ENCODE data around the gene ITPR1. TPM values are rescaled to one million over a fixed set of nuclear protein-coding genes. Genes with fewer than 3 reads are reported as not detected.
A peak's percentile ranks its signal among the peaks of the same experiment; 100 is the strongest.

The ITPR1 gene
- total RNA-seq, 4 donors from 2014 or later: 15.3 to 50.2 (median 28.7) TPM

DNA sequence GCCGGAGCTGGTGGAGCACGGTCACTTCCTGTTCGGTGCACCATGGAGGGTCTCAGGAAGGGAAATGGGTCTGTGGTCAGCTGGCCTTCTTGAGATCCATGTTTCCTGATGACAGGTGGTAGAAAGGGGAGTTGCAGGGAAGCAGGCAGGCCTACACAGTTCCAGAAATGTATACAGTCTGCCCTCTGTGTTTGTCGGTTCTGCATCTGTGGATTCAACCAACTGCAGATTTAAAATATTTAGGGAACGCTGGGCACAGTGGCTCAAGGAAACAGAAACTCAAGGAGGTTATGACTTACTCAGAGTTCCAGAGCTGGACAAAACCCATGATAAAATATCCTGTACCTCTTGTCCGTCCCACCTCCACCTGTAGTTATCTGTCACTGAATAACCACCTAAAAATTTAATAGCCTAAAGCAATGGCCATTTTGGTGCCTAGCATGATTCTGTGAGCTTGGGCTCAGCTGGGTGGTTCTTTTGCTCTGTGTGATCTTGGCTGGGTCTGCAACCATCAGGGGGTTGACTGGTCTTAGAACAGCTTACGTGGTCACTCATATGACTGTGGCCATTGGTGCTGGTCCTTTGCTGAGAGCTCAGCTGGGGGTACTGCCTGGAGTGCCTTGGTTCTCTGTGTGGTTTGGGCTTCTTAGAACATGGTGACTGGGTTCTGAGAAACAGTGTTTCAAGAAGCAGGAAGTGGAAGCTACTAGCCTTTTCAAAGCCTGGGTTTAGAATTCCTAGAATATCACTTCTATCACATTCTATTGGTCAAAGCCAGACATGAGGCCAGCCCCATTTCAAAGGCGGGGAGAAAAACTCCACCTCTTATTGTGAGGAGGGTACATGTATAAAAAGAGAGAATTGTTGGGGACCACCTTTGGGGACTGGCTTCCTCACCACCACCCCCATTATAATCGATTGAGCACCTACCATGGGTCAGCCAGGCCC, 246.4 kb downstream of the ITPR1 start:
- H3K4me3 ChIP-seq: no peak overlapping the region
- peak overlapping the region in 2 of 4 donors; percentile 70 to 72 for H3K27ac ChIP-seq
- DNase-seq: no peak
- intact Hi-C loops (cut with DNase I; ENCODE audit: low total_unique reads): no loop called here
- no peaks in the 10 kb centered on the region for H3K36me3 ChIP-seq
- H3K4me1 ChIP-seq: peaks cover 18 to 37% (median 19%) of the 10 kb centered on the region in 4 donors
- in situ Hi-C loops (cut with MboI; ENCODE audit: low pct_ligation_motif_present in 1 of 4, low pct_unique_long_range_greater_than_20kb in 1 of 4, low sequenced_read_pairs in 3 of 4): no loop called here
- TF ChIP-seq CTCF (IDR thresholded peaks at IDR 0.05) (no peak), POLR2AphosphoS5 (IDR thresholded peaks at IDR 0.05) (no peak), POLR2A (IDR thresholded peaks at IDR 0.05) (no peak), EP300 (IDR thresholded peaks at IDR 0.05; ENCODE audit: low read depth) (no peak)
- WGBS, 2 donors (ENCODE audit: low coverage in 1 of 2): 74 to 85% methylated on average over 5 to 9 of the region's 9 CpGs
- no peaks in the 10 kb centered on the region for H3K27me3 ChIP-seq
- no peaks in the 10 kb centered on the region for H3K9me3 ChIP-seq

DNA sequence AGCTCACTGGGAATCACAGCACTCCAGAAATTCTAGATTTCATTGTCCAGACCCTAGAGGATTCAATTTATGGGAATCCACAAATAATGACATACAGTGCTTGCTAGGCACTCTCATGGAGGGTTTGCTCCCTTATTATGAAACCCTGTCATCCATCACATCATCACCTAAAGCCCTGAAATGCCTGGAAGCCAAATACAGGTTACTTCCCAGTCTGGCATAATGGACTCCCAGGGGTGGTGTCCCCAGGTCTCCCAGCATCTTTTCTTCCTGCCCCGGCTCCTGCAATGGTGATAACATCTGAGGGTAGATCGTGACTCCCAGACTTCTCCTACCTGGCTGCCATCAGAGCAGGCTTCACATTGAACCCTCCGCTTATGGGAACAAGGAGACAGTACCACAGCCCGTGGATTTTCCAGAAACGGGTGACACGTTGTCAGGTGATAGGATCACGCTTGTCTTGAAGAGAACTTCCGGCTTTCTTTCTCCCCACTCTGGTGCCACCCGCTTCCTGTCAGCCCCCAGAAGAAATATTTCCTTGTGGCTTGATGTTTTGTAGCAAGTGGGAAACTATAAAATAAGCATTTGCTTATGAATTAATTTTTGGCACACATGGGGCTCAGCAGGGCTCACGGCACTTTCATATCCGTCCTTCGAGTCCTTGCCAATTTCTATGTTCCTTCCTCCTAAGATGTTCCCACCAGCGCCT, 247.4 kb downstream of the ITPR1 start:
- no peaks in the 10 kb centered on the region for H3K27me3 ChIP-seq
- H3K4me1 ChIP-seq: peaks cover 18 to 39% (median 20%) of the 10 kb centered on the region in 4 donors
- TF ChIP-seq CTCF (IDR thresholded peaks at IDR 0.05) (no peak), EP300 (IDR thresholded peaks at IDR 0.05; ENCODE audit: low read depth) (no peak), POLR2A (IDR thresholded peaks at IDR 0.05) (no peak), POLR2AphosphoS5 (IDR thresholded peaks at IDR 0.05) (no peak)
- no peak overlapping the region for H3K4me3 ChIP-seq
- H3K27ac ChIP-seq: peak overlapping the region; percentile 70 to 82 (median 72)
- no peak for DNase-seq
- in situ Hi-C loops (cut with MboI; ENCODE audit: low pct_ligation_motif_present in 1 of 4, low pct_unique_long_range_greater_than_20kb in 1 of 4, low sequenced_read_pairs in 3 of 4) (no loop called here), intact Hi-C loops (cut with DNase I; ENCODE audit: low total_unique reads) (no loop called here)
- no peaks in the 10 kb centered on the region for H3K9me3 ChIP-seq
- 59 to 76% methylated on average over 7 to 13 of the region's 13 CpGs for WGBS, 2 donors (ENCODE audit: low coverage in 1 of 2)
- H3K36me3 ChIP-seq: no peaks in the 10 kb centered on the region

GRCh38 chr3:4741106-4741403, 247.9 kb downstream of the ITPR1 start:
- H3K27ac ChIP-seq: peak overlapping the region; percentile 70 to 82 (median 72)
- no peaks in the 10 kb centered on the region for H3K36me3 ChIP-seq
- 51 to 60% methylated on average over 3 of the region's 3 CpGs for WGBS, 2 donors (ENCODE audit: low coverage in 1 of 2)
- intact Hi-C loops (cut with DNase I; ENCODE audit: low total_unique reads) (no loop called here), in situ Hi-C loops (cut with MboI; ENCODE audit: low pct_ligation_motif_present in 1 of 4, low pct_unique_long_range_greater_than_20kb in 1 of 4, low sequenced_read_pairs in 3 of 4) (no loop called here)
- no peaks in the 10 kb centered on the region for H3K9me3 ChIP-seq
- no peak for DNase-seq
- TF ChIP-seq POLR2A (IDR thresholded peaks at IDR 0.05) (no peak), CTCF (IDR thresholded peaks at IDR 0.05) (no peak), POLR2AphosphoS5 (IDR thresholded peaks at IDR 0.05) (no peak), EP300 (IDR thresholded peaks at IDR 0.05; ENCODE audit: low read depth) (no peak)
- peaks cover 18 to 39% (median 20%) of the 10 kb centered on the region in 4 donors for H3K4me1 ChIP-seq
- no peak overlapping the region for H3K4me3 ChIP-seq
- no peaks in the 10 kb centered on the region for H3K27me3 ChIP-seq
